SU-DHL-6 (cell line): ENCODE measurements around the gene RBM3.

Experiments used
- EZH2phosphoT487 ChIP-seq: fragments of 200-600 bp; sonication (generic), shearing (Covaris generic); conservative IDR thresholded peaks from 2 replicates; pipeline ENCODE4 v1.6.1; 2018; ENCODE audit warnings: mild to moderate bottlenecking, antibody characterized with exemption, low read length, moderate library complexity, mixed read lengths
- TF ChIP-seq, protein P1 (sequence below): fragments of 200-600 bp; sonication (generic); IDR thresholded peaks from one replicate; pipeline ENCODE4 v1.5.1; 2017; ENCODE audit warnings: antibody characterized with exemption, mild to moderate bottlenecking, low read length, moderate library complexity; ENCODE audit not compliant: insufficient read depth, poor library complexity, severe bottlenecking

DNA sequence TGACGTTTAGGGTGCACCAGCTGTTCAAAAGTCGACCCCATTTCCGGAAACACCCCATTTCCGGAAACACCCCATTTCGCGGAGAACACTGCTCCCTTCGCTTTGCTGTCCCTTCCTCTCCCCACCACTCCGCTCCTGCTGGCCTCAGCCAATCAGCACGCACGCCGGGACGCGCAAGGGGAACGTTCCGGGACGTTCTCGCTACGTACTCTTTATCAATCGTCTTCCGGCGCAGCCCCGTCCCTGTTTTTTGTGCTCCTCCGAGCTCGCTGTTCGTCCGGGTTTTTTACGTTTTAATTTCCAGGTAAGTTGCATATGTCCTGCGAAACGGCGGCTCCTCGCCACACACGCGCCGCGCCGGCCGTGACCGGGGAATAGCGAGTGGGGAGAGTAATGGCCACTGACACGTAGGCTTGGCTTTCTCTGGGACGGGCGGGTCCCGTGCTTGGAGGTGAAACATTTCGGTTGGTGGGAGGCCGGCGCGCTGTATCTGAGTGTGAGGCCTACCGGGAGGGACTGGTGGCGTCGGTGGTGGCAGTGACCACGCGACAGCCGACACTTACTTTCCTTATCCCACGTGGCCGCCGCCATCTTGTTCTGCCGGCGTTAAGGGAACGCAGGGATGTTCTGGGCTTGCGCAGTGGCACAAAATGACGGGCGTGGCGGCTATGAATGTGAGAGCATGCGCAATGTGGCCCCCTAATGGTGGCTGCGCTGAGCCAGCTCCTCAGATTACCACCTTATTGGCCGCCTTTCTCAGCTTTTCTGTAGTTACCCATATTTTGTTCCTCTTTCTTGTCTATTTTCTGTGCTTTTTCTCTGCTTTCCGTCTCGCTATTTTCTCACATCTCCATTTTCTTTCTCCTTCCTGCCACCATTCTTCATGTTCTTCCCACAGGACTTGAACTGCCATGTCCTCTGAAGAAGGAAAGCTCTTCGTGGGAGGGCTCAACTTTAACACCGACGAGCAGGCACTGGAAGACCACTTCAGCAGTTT lies at the start of gene RBM3:
- TF ChIP-seq, protein P1, sequence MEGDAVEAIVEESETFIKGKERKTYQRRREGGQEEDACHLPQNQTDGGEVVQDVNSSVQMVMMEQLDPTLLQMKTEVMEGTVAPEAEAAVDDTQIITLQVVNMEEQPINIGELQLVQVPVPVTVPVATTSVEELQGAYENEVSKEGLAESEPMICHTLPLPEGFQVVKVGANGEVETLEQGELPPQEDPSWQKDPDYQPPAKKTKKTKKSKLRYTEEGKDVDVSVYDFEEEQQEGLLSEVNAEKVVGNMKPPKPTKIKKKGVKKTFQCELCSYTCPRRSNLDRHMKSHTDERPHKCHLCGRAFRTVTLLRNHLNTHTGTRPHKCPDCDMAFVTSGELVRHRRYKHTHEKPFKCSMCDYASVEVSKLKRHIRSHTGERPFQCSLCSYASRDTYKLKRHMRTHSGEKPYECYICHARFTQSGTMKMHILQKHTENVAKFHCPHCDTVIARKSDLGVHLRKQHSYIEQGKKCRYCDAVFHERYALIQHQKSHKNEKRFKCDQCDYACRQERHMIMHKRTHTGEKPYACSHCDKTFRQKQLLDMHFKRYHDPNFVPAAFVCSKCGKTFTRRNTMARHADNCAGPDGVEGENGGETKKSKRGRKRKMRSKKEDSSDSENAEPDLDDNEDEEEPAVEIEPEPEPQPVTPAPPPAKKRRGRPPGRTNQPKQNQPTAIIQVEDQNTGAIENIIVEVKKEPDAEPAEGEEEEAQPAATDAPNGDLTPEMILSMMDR: no peak
- no peak for TF ChIP-seq EZH2phosphoT487
